WI38 (cell line): ENCODE measurements around the gene CCDC187.

Source experiments
- H3K4me3 ChIP-seq: 2 replicates; pipeline ENCODE4 v1.5.1; 2011; ENCODE audit warnings: low read depth, mild to moderate bottlenecking, control low read depth, low read length
- CTCF ChIP-seq: IDR thresholded peaks from 2 replicates; pipeline ENCODE4 v1.5.1; 2012; ENCODE audit warnings: low read depth, mild to moderate bottlenecking, control low read depth, low read length

Gene CCDC187

GRCh38 chr9:136289651-136290507, 14.0 kb downstream of the CCDC187 start:
- TF ChIP-seq CTCF: no peak
- no peak overlapping the region for H3K4me3 ChIP-seq

- TF ChIP-seq CTCF: no peak
- no peak overlapping the region for H3K4me3 ChIP-seq
Measured at GRCh38 chr9:136287960-136288753, 15.7 kb downstream of the CCDC187 start.

GRCh38 chr9:136286987-136287379, 16.9 kb downstream of the CCDC187 start:
- no peak for TF ChIP-seq CTCF

GRCh38 chr9:136286359-136286986, 17.4 kb downstream of the CCDC187 start:
- no peak overlapping the region for H3K4me3 ChIP-seq
- TF ChIP-seq CTCF: no peak

More at GRCh38 chr9:136286987-136287379, 16.9 kb downstream of the CCDC187 start:
- no peak overlapping the region for H3K4me3 ChIP-seq

GRCh38 chr9:136285501-136286358, 18.2 kb downstream of the CCDC187 start:
- H3K4me3 ChIP-seq: no peak overlapping the region
- no peak for TF ChIP-seq CTCF

GRCh38 chr9:136284951-136285350, 18.9 kb downstream of the CCDC187 start:
- TF ChIP-seq CTCF: no peak
- no peak overlapping the region for H3K4me3 ChIP-seq
